Panc1 (cell line): ENCODE data around the gene ACTRT2. TPM values are rescaled to one million over a fixed set of nuclear protein-coding genes. Genes with fewer than 3 reads are reported as not detected.

Experiments used
- ATAC-seq: fragments of 200-7000 bp; cut with Tn5 transposase; 2 replicates; pipeline ENCODE4 v1.9.1; 2020; ENCODE audit warnings: mild to moderate bottlenecking, moderate library complexity
- BruUV-seq: library from RNA; stranded (reverse); fragments of 400-500 nt; replicated peaks from 2 replicates; lab custom pipeline; 2021; lab: Mats Ljungman, UMichigan
- CTCF ChIA-PET: fragments of 300-600 bp; sonication (Branson Sonifier 250); formaldehyde crosslinking; loops from one replicate; lab custom pipeline; 2022; ENCODE audit warnings: antibody characterized with exemption; lab: Charles Lee
- POLR2A ChIA-PET: fragments of 300-600 bp; sonication (Branson Sonifier 250); formaldehyde crosslinking; loops from one replicate; lab custom pipeline; 2022; ENCODE audit warnings: antibody characterized with exemption; lab: Charles Lee
- DNase-seq: peaks from one replicate; pipeline ENCODE4 v3.0.0-alpha.2; 2010; ENCODE audit warnings: low read depth, low spot score
- H3K27ac ChIP-seq: 2 replicates; pipeline ENCODE4 v1.5.1; 2011; ENCODE audit warnings: mild to moderate bottlenecking, low read length, inconsistent platforms
- H3K27me3 ChIP-seq: fragments of 200-500 bp; sonication (Bioruptor generic); 2 replicates; pipeline ENCODE4 v1.6.0; 2014; ENCODE audit warnings: low read length, inconsistent platforms; ENCODE audit not compliant: control insufficient read depth, insufficient read depth
- H3K36me3 ChIP-seq: fragments of 200-500 bp; sonication (Bioruptor generic); 2 replicates; pipeline ENCODE4 v1.5.1; 2014; ENCODE audit warnings: inconsistent platforms, mild to moderate bottlenecking, low read length, moderate library complexity; ENCODE audit not compliant: control insufficient read depth, insufficient read depth
- H3K4me1 ChIP-seq: 2 replicates; pipeline ENCODE4 v1.5.1; 2011; ENCODE audit warnings: inconsistent platforms, mild to moderate bottlenecking, low read length, moderate library complexity; ENCODE audit not compliant: control insufficient read depth, insufficient read depth
- H3K4me3 ChIP-seq, 2 experiments: 2 replicates each; pipeline ENCODE4 v1.5.1; 2011 to 2012; ENCODE audit warnings: low read depth in 2 of 2, low read length in 2 of 2, mild to moderate bottlenecking in 2 of 2, inconsistent platforms in 1 of 2, moderate library complexity in 1 of 2
- H3K9me3 ChIP-seq: fragments of 200-500 bp; sonication (Bioruptor generic); 2 replicates; pipeline ENCODE4 v1.5.1; 2014; ENCODE audit warnings: low read depth, mild to moderate bottlenecking, inconsistent platforms, low read length, moderate library complexity; ENCODE audit not compliant: control insufficient read depth, insufficient read depth
- CTCF ChIP-seq: fragments of 450-650 bp; IDR thresholded peaks from 2 replicates; pipeline ENCODE4 v1.5.1; 2017; ENCODE audit warnings: mild to moderate bottlenecking
- POLR2AphosphoS5 ChIP-seq: IDR thresholded peaks from 2 replicates; pipeline ENCODE4 v1.6.1; 2012; ENCODE audit warnings: mild to moderate bottlenecking, low read depth, low read length, moderate library complexity
- REST ChIP-seq, 2 experiments: IDR thresholded peaks; 2 replicates each; pipeline ENCODE4 v1.6.1; 2011 to 2012; ENCODE audit warnings: low read depth in 2 of 2, control low read depth in 1 of 2, low read length in 1 of 2, mild to moderate bottlenecking in 1 of 2, moderate library complexity in 1 of 2; ENCODE audit not compliant: insufficient read depth in 1 of 2
- SIN3A ChIP-seq: IDR thresholded peaks from 2 replicates; pipeline ENCODE4 v1.6.1; 2012; ENCODE audit warnings: low read depth, mild to moderate bottlenecking, low read length, moderate library complexity, borderline replicate concordance; ENCODE audit not compliant: insufficient read depth
- TCF7L2 ChIP-seq: IDR thresholded peaks from 2 replicates; pipeline ENCODE4 v1.6.1; 2011; ENCODE audit warnings: mild to moderate bottlenecking, low read depth, low read length, inconsistent platforms
- in situ Hi-C: cut with HindIII; loops from 2 replicates; pipeline ENCODE4 v1.10.0; 2016; ENCODE audit warnings: low sequenced_read_pairs, low pct_unique_long_range_greater_than_20kb
- intact Hi-C: fragments of 100-400 bp; cut with micrococcal nuclease; formaldehyde crosslinking; loops from one replicate; pipeline ENCODE4 v1.10.0; 2022; ENCODE audit not compliant: unreplicated experiment
- total RNA-seq: library from RNA; stranded (reverse); gene quantifications from one replicate; pipeline ENCODE4 v1.2.1, GENCODE V29; 2021; ENCODE audit not compliant: unreplicated experiment

The ACTRT2 gene
- total RNA-seq, 1 experiment from 2014 or later, result not detected

GRCh38 chr1:3038113-3038551 lies 16.9 kb downstream of the ACTRT2 start:
- Histone ChIP-seq H3K36me3 (no peaks in the 10 kb centered on the region), H3K4me3 (no peak overlapping the region), H3K27ac (no peak overlapping the region), H3K4me1 (no peaks in the 10 kb centered on the region), H3K27me3 (peaks cover 7% of the 10 kb centered on the region), H3K9me3 (no peaks in the 10 kb centered on the region)
- CTCF ChIA-PET, result no interaction called here
- BruUV-seq, result no TSS peak
- intact Hi-C loops, result no loop called here
- no peak for ATAC-seq
- DNase-seq, result no peak
- in situ Hi-C loops, result no loop called here
- POLR2A ChIA-PET, result no interaction called here
- TF ChIP-seq TCF7L2 (no peak), CTCF (no peak), POLR2AphosphoS5 (no peak), REST (IDR thresholded peaks at IDR 0.05; ENCODE audit: insufficient read depth in 1 of 2, low read depth in 2 of 2, low read length in 1 of 2) (no peak), SIN3A (no peak)

- no TSS peak for BruUV-seq
- H3K36me3 ChIP-seq, result no peaks in the 10 kb centered on the region
- POLR2A ChIA-PET, result no interaction called here
- no peak overlapping the region for H3K27ac ChIP-seq
- CTCF ChIA-PET, result no interaction called here
- no peak for TF ChIP-seq POLR2AphosphoS5
- TF ChIP-seq CTCF, result no peak
- TF ChIP-seq SIN3A, result no peak
- TF ChIP-seq REST (IDR thresholded peaks at IDR 0.05; ENCODE audit: insufficient read depth in 1 of 2, low read depth in 2 of 2, low read length in 1 of 2), result no peak
- no peak for TF ChIP-seq TCF7L2
- ATAC-seq (no peak), DNase-seq (no peak)
- intact Hi-C loops, result no loop called here
- H3K4me3 ChIP-seq, result no peak overlapping the region
- in situ Hi-C loops, result no loop called here
- H3K27me3 ChIP-seq, result peaks cover 7% of the 10 kb centered on the region
- no peaks in the 10 kb centered on the region for H3K4me1 ChIP-seq
- no peaks in the 10 kb centered on the region for H3K9me3 ChIP-seq
Observed at GRCh38 chr1:3038571-3039181, 17.4 kb downstream of the ACTRT2 start.
